ENCODE results near the gene SLC25A2. TPM values are rescaled to one million over a fixed set of nuclear protein-coding genes. Genes with fewer than 3 reads are reported as not detected.

The SLC25A2 gene
- total and polyA plus RNA-seq, 10 of the 15 experiments (the other 5 are each of a cell fraction or from before 2014, with no cell fraction given) = 0.09 to 0.44 (median 0.24) TPM; not detected in 6

DNA sequence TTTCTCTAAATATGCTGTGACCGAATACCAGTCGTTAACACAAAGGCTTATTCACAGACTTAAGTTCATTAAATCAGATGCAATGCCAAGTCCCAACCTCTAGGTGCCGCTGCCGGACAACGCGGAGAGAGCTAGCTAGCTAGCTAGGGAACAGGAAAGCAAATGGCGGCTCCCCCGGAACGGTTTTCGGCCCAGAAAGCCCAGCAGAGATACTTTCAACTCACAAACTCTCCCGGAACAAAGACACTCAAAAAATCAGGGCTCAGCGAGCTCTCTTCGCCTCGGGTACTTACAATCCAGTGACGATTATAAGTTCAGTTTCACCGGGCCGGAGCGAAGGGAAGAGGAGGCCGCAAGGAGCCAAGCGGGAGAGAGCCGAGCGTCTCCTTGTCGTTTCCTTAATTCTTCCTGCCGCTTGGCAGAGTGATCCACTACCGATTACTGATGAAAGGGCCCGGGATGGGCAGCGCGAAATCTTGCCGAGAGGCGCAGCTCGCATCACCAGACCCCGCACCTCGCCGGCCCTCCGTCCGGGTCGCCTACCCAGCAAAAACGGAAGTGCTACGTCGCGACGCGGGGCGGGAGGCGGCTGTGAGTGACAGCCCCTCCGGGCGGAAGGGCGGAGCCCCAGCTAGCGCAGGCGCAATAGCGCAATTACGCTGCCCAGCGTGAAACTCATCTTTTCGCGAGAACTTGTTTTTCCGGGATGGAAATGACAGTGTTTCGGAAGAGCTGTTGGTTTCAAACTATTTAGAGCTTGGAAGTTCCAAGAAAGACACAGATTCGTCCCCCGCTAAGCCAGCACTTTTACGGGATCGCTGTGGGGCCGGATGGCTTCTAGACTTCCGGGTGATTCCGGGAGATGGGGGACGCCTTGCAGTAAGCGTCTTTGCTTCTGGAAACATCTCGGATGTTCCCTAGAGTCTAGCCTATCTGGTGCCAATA is 16.6 kb upstream of the SLC25A2 start, which contains the start of gene TAF7 (continued):
- TF ChIP-seq ZBTB11 (CRISPR knock-in tag; IDR thresholded peaks at IDR 0.05) (no peak), WRNIP1 (IDR thresholded peaks at IDR 0.05; ENCODE audit: borderline replicate concordance, low read depth, low read length) (peak; percentile 82; the same call in 1 of the 2 replicates), FOXK2 (IDR thresholded peaks at IDR 0.05) (no peak), PBX3 (IDR thresholded peaks at IDR 0.05; ENCODE audit: insufficient replicate concordance, low read depth, low read length) (peak; percentile 97), CHD2 (IDR thresholded peaks at IDR 0.05; ENCODE audit: borderline replicate concordance, low read depth, low read length) (peak; percentile 93), TCF12 (IDR thresholded peaks at IDR 0.05; ENCODE audit: low read depth, low read length) (0 out of 2 replicates have a peak, but pooled peaks have one; percentile 50), ZZZ3 (IDR thresholded peaks at IDR 0.05; ENCODE audit: control insufficient read depth, insufficient read length, low read depth) (no peak), POLR2AphosphoS5 (IDR thresholded peaks at IDR 0.05; ENCODE audit: low read length) (peak; percentile 98), RFX5 (IDR thresholded peaks at IDR 0.05; ENCODE audit: low read depth, low read length) (no peak), ZNF24 (IDR thresholded peaks at IDR 0.05) (0 out of 2 replicates have a peak, but pooled peaks have one; percentile 41), ZNF274 (IDR thresholded peaks at IDR 0.05; ENCODE audit: insufficient read depth, insufficient read length) (no peak), ESRRA (IDR thresholded peaks at IDR 0.05; ENCODE audit: low read length) (no peak), GABPA (IDR thresholded peaks at IDR 0.05; ENCODE audit: low read depth) (peak; percentile 83), BRCA1 (IDR thresholded peaks at IDR 0.05; ENCODE audit: low read depth, low read length) (0 out of 2 replicates have a peak, but pooled peaks have one; percentile 33), SREBF1 (IDR thresholded peaks at IDR 0.05; ENCODE audit: low read length) (no peak)
- TF ChIP-seq, protein P1, sequence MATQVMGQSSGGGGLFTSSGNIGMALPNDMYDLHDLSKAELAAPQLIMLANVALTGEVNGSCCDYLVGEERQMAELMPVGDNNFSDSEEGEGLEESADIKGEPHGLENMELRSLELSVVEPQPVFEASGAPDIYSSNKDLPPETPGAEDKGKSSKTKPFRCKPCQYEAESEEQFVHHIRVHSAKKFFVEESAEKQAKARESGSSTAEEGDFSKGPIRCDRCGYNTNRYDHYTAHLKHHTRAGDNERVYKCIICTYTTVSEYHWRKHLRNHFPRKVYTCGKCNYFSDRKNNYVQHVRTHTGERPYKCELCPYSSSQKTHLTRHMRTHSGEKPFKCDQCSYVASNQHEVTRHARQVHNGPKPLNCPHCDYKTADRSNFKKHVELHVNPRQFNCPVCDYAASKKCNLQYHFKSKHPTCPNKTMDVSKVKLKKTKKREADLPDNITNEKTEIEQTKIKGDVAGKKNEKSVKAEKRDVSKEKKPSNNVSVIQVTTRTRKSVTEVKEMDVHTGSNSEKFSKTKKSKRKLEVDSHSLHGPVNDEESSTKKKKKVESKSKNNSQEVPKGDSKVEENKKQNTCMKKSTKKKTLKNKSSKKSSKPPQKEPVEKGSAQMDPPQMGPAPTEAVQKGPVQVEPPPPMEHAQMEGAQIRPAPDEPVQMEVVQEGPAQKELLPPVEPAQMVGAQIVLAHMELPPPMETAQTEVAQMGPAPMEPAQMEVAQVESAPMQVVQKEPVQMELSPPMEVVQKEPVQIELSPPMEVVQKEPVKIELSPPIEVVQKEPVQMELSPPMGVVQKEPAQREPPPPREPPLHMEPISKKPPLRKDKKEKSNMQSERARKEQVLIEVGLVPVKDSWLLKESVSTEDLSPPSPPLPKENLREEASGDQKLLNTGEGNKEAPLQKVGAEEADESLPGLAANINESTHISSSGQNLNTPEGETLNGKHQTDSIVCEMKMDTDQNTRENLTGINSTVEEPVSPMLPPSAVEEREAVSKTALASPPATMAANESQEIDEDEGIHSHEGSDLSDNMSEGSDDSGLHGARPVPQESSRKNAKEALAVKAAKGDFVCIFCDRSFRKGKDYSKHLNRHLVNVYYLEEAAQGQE (IDR thresholded peaks at IDR 0.05; ENCODE audit: low read depth, low read length) = no peak
- TF ChIP-seq, protein P2, sequence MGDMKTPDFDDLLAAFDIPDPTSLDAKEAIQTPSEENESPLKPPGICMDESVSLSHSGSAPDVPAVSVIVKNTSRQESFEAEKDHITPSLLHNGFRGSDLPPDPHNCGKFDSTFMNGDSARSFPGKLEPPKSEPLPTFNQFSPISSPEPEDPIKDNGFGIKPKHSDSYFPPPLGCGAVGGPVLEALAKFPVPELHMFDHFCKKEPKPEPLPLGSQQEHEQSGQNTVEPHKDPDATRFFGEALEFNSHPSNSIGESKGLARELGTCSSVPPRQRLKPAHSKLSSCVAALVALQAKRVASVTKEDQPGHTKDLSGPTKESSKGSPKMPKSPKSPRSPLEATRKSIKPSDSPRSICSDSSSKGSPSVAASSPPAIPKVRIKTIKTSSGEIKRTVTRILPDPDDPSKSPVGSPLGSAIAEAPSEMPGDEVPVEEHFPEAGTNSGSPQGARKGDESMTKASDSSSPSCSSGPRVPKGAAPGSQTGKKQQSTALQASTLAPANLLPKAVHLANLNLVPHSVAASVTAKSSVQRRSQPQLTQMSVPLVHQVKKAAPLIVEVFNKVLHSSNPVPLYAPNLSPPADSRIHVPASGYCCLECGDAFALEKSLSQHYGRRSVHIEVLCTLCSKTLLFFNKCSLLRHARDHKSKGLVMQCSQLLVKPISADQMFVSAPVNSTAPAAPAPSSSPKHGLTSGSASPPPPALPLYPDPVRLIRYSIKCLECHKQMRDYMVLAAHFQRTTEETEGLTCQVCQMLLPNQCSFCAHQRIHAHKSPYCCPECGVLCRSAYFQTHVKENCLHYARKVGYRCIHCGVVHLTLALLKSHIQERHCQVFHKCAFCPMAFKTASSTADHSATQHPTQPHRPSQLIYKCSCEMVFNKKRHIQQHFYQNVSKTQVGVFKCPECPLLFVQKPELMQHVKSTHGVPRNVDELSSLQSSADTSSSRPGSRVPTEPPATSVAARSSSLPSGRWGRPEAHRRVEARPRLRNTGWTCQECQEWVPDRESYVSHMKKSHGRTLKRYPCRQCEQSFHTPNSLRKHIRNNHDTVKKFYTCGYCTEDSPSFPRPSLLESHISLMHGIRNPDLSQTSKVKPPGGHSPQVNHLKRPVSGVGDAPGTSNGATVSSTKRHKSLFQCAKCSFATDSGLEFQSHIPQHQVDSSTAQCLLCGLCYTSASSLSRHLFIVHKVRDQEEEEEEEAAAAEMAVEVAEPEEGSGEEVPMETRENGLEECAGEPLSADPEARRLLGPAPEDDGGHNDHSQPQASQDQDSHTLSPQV (IDR thresholded peaks at IDR 0.05) = no peak
